GM06990 (cell line): Measurements from ENCODE around the gene TNFAIP2.
"Not testable (repeated sequence)": the region's sequence is repeated elsewhere in the genome, so short reads cannot be mapped to it uniquely, and the experiment has no call there.

Experiments used
- DNase-seq: peaks from one replicate; pipeline ENCODE4 v3.0.0-alpha.2; 2011; ENCODE audit not compliant: insufficient read length; ENCODE audit errors: extremely low read depth
- H3K27me3 ChIP-seq: replicated peaks from 2 replicates; pipeline ENCODE4 v1.6.0; 2011; ENCODE audit warnings: low read length; ENCODE audit not compliant: control insufficient read depth, insufficient read depth
- H3K36me3 ChIP-seq: 2 replicates; pipeline ENCODE4 v1.5.1; 2011; ENCODE audit warnings: low read length; ENCODE audit not compliant: control insufficient read depth, insufficient read depth
- H3K4me3 ChIP-seq: replicated peaks from 2 replicates; pipeline ENCODE4 v1.5.1; 2011; ENCODE audit warnings: low read depth, mild to moderate bottlenecking, control low read depth, low read length
- TF ChIP-seq, protein P1 (sequence below): IDR thresholded peaks from 2 replicates; pipeline ENCODE4 v1.5.1; 2011; ENCODE audit warnings: low read length, control low read depth, mild to moderate bottlenecking, inconsistent platforms; ENCODE audit not compliant: insufficient read depth, poor library complexity, severe bottlenecking

The TNFAIP2 gene

DNA sequence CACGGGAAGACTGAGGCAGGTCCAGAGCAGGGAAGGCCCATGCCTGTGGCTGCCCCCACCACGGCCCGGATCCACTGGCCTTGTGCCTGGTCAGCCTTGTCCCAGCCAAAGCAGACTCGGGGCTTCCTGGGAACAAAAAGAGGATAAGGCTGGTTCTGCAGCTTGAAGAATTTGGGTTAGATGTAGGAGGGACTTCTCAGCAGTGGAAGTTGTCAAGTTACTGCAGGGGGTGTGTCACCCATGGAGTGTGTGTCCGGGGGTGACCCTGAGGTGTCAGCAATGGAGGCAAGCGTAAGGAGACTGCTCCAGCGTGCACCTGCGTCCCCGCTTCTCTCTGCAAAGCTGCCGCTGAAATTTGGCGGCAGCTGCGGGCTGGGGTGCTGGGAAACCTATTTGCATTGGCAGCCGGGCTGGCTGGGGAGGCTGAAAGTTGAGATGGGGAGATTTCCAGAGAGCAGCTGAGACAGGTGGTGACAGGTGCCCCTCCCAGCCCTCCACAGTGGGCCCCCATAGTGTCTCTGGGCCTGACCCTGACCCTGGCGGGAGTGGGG is 12.5 kb upstream of the TNFAIP2 start:
- TF ChIP-seq, protein P1, sequence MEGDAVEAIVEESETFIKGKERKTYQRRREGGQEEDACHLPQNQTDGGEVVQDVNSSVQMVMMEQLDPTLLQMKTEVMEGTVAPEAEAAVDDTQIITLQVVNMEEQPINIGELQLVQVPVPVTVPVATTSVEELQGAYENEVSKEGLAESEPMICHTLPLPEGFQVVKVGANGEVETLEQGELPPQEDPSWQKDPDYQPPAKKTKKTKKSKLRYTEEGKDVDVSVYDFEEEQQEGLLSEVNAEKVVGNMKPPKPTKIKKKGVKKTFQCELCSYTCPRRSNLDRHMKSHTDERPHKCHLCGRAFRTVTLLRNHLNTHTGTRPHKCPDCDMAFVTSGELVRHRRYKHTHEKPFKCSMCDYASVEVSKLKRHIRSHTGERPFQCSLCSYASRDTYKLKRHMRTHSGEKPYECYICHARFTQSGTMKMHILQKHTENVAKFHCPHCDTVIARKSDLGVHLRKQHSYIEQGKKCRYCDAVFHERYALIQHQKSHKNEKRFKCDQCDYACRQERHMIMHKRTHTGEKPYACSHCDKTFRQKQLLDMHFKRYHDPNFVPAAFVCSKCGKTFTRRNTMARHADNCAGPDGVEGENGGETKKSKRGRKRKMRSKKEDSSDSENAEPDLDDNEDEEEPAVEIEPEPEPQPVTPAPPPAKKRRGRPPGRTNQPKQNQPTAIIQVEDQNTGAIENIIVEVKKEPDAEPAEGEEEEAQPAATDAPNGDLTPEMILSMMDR = no peak
- no peak overlapping the region for H3K4me3 ChIP-seq
- no peaks in the 10 kb centered on the region for H3K36me3 ChIP-seq
- H3K27me3 ChIP-seq = no peaks in the 10 kb centered on the region
- no peak for DNase-seq

DNA sequence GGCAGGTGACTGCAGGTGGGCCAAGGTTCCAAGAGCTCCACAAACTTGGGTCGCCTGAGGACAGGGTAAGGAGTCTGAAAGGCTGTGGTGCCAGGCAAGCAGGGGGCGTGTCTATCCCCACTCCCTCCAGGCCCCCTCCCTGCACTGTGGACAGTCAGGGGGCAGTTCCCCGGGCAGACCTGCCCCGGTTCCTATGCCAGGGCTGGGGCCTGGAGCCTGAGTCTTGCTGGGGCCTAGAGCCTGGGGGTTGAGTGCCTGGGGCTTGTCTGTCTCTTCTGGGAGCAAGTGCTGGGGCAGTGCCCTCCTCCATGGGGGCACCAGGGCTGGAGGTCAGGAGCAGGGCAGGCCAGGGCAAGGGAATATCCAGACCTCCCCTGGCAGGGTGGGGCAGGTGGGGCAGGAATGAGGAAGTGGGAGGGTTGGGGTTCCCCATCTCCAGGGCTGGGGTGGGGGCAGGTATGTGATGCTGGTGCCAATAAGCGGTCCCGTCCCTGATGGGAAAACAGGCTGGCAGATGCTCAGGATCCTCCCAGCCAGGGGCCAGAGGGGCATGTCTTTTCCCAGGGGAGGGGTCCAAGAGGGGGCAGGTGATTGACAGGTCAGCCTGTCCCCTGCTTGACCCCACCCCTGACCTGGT is 11.9 kb upstream of the TNFAIP2 start:
- Histone ChIP-seq H3K4me3 (no peak overlapping the region), H3K27me3 (no peaks in the 10 kb centered on the region)
- TF ChIP-seq, protein P1 = no peak

DNA sequence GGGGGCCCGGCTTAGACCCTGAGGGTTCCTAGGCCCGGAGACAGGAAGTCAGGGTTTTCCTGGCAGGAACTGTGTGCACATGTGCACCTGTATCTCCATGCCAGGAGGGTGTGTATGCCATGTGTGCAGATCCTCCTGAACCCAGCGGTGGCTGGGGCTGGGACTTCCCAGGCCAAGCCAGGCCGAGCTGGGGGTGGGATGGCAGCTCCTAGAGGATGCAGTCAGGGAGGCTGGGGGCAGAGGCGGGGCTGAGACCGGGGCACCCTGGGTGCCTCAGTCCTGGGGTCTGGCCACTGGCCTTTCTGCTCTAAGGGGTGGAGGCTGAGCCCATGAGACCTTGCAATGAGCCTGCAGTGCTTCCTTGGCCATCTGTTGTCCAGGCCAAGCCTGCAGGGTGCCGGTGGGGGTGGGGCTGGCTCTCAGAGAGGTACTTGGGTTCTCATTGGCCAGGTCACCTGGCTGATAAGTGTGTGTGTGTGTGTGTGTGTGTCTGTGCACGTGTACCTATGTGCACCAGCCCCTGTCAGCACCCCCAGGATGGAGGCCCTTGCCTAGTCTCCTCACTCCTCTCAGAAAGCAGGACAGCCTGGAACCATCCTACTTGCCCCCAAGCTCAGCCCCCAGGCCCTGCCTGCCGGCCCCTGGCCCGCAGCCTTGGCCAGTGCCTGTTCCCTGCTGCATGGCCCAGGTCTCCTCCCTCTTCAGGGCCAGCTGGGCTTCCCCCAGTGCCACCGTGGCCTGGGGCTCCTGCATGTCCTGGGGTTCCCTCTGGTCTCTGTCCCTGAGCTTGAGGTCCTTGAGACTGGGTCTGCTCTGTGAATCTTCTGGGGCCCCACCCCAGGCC is 10.6 kb upstream of the TNFAIP2 start:
- no peak for DNase-seq
- TF ChIP-seq, protein P1 = no peak
- no peaks in the 10 kb centered on the region for H3K36me3 ChIP-seq
- no peak overlapping the region for H3K4me3 ChIP-seq
- H3K27me3 ChIP-seq = no peaks in the 10 kb centered on the region

More for the DNA sequence above, 11.9 kb upstream of the TNFAIP2 start:
- DNase-seq = no peak
- no peaks in the 10 kb centered on the region for H3K36me3 ChIP-seq

DNA sequence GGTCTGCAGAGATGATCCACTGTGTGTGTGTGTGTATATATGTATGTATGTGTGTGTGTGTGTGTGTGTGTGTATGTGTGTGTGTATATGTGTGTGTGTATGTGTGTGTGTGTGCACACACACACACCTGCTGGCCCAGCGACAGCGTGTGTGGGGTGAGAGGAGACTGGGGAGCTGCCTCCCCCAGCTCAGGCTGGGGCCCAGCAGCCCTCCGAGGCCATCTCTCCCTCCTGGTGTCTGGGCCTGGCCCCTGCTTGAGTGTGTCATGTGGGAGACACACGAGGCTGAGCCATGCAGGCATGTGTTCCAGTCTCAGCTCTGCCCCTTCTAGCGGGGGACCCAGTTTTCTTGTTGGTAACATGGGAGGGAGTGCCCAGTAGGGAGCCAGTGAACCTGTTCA is 10.0 kb upstream of the TNFAIP2 start:
- no peak for DNase-seq
- Histone ChIP-seq H3K27me3 (no peaks in the 10 kb centered on the region), H3K4me3 (no peak overlapping the region), H3K36me3 (no peaks in the 10 kb centered on the region)
- TF ChIP-seq, protein P1 = no peak

DNA sequence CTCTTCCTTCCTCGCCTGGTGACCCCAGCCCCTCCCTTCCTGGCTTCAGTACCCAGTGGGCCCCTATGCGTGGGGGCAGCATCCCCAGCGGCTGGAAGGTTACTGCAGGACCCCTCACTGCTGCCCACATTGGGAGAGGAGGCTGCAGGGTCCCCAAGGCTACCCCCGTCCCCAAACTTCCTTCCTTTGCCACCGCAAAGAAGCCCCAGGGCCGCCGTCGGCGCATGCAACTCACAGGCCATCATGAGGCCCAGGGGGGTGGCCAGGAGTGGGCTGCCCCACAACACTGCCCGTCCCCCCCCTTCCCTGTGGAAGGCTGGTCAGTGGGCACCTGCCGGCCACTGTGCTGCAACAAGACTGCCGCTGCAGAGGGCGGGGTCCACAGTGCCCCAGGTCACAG is 9.5 kb upstream of the TNFAIP2 start:
- TF ChIP-seq, protein P1 = no peak
- Histone ChIP-seq H3K27me3 (no peaks in the 10 kb centered on the region), H3K4me3 (no peak overlapping the region), H3K36me3 (no peaks in the 10 kb centered on the region)
- DNase-seq = no peak

DNA sequence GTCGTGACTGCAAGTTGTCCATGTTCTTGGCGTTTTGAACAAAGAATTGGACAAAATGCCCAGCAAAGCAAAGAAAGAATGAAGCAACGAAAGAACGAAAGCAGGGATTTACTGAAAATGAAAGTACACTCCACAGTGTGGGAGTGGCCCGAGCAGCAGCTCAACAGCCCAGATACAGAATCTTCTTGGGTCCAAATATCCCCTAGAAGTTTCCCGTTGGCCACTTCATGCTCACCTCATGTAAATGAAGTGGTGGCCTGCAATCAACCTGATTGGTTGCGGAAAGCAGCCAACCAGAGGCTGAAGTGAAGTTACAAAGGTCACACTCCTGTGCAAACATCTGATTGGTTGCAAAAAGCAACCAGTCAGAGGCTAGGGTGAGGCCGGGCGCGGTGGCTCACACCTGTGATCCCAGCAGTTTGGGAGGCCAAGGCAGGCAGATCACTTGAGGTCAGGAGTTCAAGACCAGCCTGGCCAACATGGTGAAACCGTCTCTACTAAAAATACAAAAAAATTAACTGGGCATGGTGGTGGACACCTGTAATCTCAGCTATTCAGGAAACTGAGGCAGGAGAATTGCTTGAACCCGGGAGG is 8.1 kb upstream of the TNFAIP2 start:
- H3K4me3 ChIP-seq = peak overlapping the region; percentile 14; the same call in 1 of the 2 replicates
- DNase-seq, H3K36me3 ChIP-seq, H3K27me3 ChIP-seq: not testable (repeated sequence)
